IMR-90 (cell line): ENCODE results near the gene KLHL42. TPM values are rescaled to one million over a fixed set of nuclear protein-coding genes. Genes with fewer than 3 reads are reported as not detected.

ENCODE experiments used
- ATAC-seq: fragments of 200-7000 bp; cut with Tn5 transposase; 2 replicates; pipeline ENCODE4 v1.9.1; 2020; ENCODE audit warnings: low read depth, mild to moderate bottlenecking, moderate library complexity
- BruUV-seq: library from RNA; stranded (reverse); fragments of 400-500 nt; replicated peaks from 2 replicates; lab custom pipeline; 2021; lab: Mats Ljungman, UMichigan
- CTCF ChIA-PET: fragments of 300-600 bp; formaldehyde crosslinking; extraction: SDS; loops from one replicate; lab custom pipeline; 2021; ENCODE audit warnings: antibody characterized with exemption; lab: Yijun Ruan, JAX
- POLR2A ChIA-PET: fragments of 300-600 bp; sonication (Branson Sonifier 250); formaldehyde crosslinking; loops from one replicate; lab custom pipeline; 2022; ENCODE audit warnings: antibody characterized with exemption; ENCODE audit not compliant: unreplicated experiment; lab: Charles Lee
- DNase-seq: peaks from one replicate; pipeline ENCODE4 v3.0.0; 2013
- H2AFZ ChIP-seq: replicated peaks from 2 replicates; pipeline ENCODE3; 2013; ENCODE audit warnings: low read length, mild to moderate bottlenecking; ENCODE audit not compliant: poor library complexity
- H2AK5ac ChIP-seq: 2 replicates; pipeline ENCODE4 v1.6.1; 2013; ENCODE audit warnings: low read depth, low read length, inconsistent platforms
- H2AK9ac ChIP-seq: replicated peaks from 2 replicates; pipeline ENCODE3; 2013; ENCODE audit warnings: mild to moderate bottlenecking, low read depth, low read length, moderate library complexity; ENCODE audit not compliant: poor library complexity
- H2BK120ac ChIP-seq: 2 replicates; pipeline ENCODE4 v1.6.1; 2013; ENCODE audit warnings: low read depth, low read length, inconsistent platforms
- H2BK15ac ChIP-seq: 3 replicates; pipeline ENCODE4 v1.6.1; 2013; ENCODE audit warnings: low read depth, low read length, inconsistent platforms
- H2BK20ac ChIP-seq: 2 replicates; pipeline ENCODE4 v1.6.1; 2013; ENCODE audit warnings: low read depth, mild to moderate bottlenecking, inconsistent platforms, low read length, moderate library complexity
- H2BK5ac ChIP-seq: 2 replicates; pipeline ENCODE4 v1.6.1; 2013; ENCODE audit warnings: mild to moderate bottlenecking, low read depth, low read length, inconsistent platforms; ENCODE audit not compliant: poor library complexity, severe bottlenecking
- H3K14ac ChIP-seq: replicated peaks from 2 replicates; pipeline ENCODE4 v1.6.1; 2013; ENCODE audit warnings: low read depth, low read length, inconsistent platforms
- H3K18ac ChIP-seq: 2 replicates; pipeline ENCODE4 v1.6.1; 2013; ENCODE audit warnings: low read depth, low read length, control low read depth
- H3K23ac ChIP-seq: 2 replicates; pipeline ENCODE4 v1.6.1; 2013; ENCODE audit warnings: low read depth, low read length, inconsistent platforms
- H3K27ac ChIP-seq: 2 replicates; pipeline ENCODE4 v1.5.1; 2013; ENCODE audit warnings: mild to moderate bottlenecking, control low read depth, low read length; ENCODE audit not compliant: insufficient read depth
- H3K27me3 ChIP-seq: 2 replicates; pipeline ENCODE4 v1.6.1; 2013; ENCODE audit warnings: low read length; ENCODE audit not compliant: control insufficient read depth, insufficient read depth
- H3K36me3 ChIP-seq: 2 replicates; pipeline ENCODE4 v1.6.1; 2013; ENCODE audit warnings: low read length, mixed read lengths; ENCODE audit not compliant: control insufficient read depth, insufficient read depth
- H3K4ac ChIP-seq: 2 replicates; pipeline ENCODE4 v1.6.1; 2013; ENCODE audit warnings: low read depth, low read length, inconsistent platforms
- H3K4me1 ChIP-seq: 2 replicates; pipeline ENCODE4 v1.6.1; 2013; ENCODE audit warnings: low read length, mixed read lengths; ENCODE audit not compliant: control insufficient read depth, insufficient read depth
- H3K4me2 ChIP-seq: 2 replicates; pipeline ENCODE4 v1.6.1; 2013; ENCODE audit warnings: low read depth, mild to moderate bottlenecking, control low read depth, low read length, moderate library complexity
- H3K4me3 ChIP-seq: 2 replicates; pipeline ENCODE4 v1.5.1; 2013; ENCODE audit warnings: low read depth, mild to moderate bottlenecking, control low read depth, low read length, moderate library complexity; ENCODE audit not compliant: insufficient read depth
- H3K56ac ChIP-seq: 2 replicates; pipeline ENCODE4 v1.6.1; 2013; ENCODE audit warnings: low read length, inconsistent platforms; ENCODE audit not compliant: insufficient read depth; ENCODE audit errors: extremely low read depth
- H3K79me1 ChIP-seq, 2 experiments: 2 replicates each; pipeline ENCODE4 v1.6.1; 2013; ENCODE audit warnings: low read length in 2 of 2, inconsistent platforms in 1 of 2, low read depth in 1 of 2
- H3K9ac ChIP-seq: 2 replicates; pipeline ENCODE4 v1.6.1; 2013; ENCODE audit warnings: low read depth, low read length, control low read depth
- H3K9me1 ChIP-seq: 2 replicates; pipeline ENCODE4 v1.6.1; 2013; ENCODE audit warnings: low read length, inconsistent platforms; ENCODE audit not compliant: insufficient read depth
- H3K9me3 ChIP-seq: 2 replicates; pipeline ENCODE4 v1.6.1; 2013; ENCODE audit warnings: low read length; ENCODE audit not compliant: control insufficient read depth, insufficient read depth
- H4K20me1 ChIP-seq: 2 replicates; pipeline ENCODE4 v1.6.1; 2013; ENCODE audit warnings: low read length, inconsistent platforms; ENCODE audit not compliant: insufficient read depth
- H4K5ac ChIP-seq: 2 replicates; pipeline ENCODE4 v1.6.1; 2013; ENCODE audit warnings: mild to moderate bottlenecking, low read depth, low read length, control low read depth
- H4K8ac ChIP-seq, 2 experiments: 2 replicates each; pipeline ENCODE4 v1.6.1; 2013; ENCODE audit warnings: low read depth in 2 of 2, low read length in 2 of 2, control low read depth in 1 of 2, inconsistent platforms in 1 of 2
- H4K91ac ChIP-seq: 2 replicates; pipeline ENCODE4 v1.6.1; 2013; ENCODE audit warnings: low read depth, low read length, inconsistent platforms; ENCODE audit not compliant: insufficient read depth
- CTCF ChIP-seq: conservative IDR thresholded peaks from 2 replicates; pipeline ENCODE4 v1.5.1; 2012; ENCODE audit warnings: mild to moderate bottlenecking, low read depth, low read length, improper control_type of control experiment
- POLR2A ChIP-seq: IDR thresholded peaks from 2 replicates; pipeline ENCODE4 v1.6.1; 2012; ENCODE audit warnings: mild to moderate bottlenecking, low read depth, low read length
- RAD21 ChIP-seq: IDR thresholded peaks from 2 replicates; pipeline ENCODE4 v1.6.1; 2012; ENCODE audit warnings: low read length, improper control_type of control experiment
- RFX5 ChIP-seq: IDR thresholded peaks from 2 replicates; pipeline ENCODE4 v1.8.0; 2012; ENCODE audit warnings: low read depth, mild to moderate bottlenecking, low read length, moderate library complexity
- SMC3 ChIP-seq: fragments of 150-350 bp; IDR thresholded peaks from 2 replicates; pipeline ENCODE4 v1.6.1; 2016; ENCODE audit warnings: low read depth, mild to moderate bottlenecking, antibody characterized with exemption, low read length, moderate library complexity
- WGBS, 2 experiments: methylation state at CpG; one replicate each; pipeline versions ENCODE4 v1.1.5 to v1.1.7; 2013; ENCODE audit warnings: missing lambda C conversion rate in 2 of 2; ENCODE audit not compliant: insufficient read length in 1 of 2; ENCODE audit errors: extremely low coverage in 2 of 2; 5-methylcytosine and 5-hydroxymethylcytosine counted together
- dilution Hi-C: fragments of 300-500 bp; cut with HindIII; formaldehyde crosslinking; loops from one replicate; pipeline ENCODE4 v1.14.3; 2018; ENCODE audit warnings: low sequenced_read_pairs; ENCODE audit not compliant: unreplicated experiment
- in situ Hi-C: fragments of 300-500 bp; cut with MboI; formaldehyde crosslinking; loops from 3 replicates; pipeline ENCODE4 v1.14.3; 2019; ENCODE audit warnings: low sequenced_read_pairs, inconsistent platforms, mixed read lengths
- intact Hi-C: fragments of 100-400 bp; cut with micrococcal nuclease; formaldehyde crosslinking; loops from 2 replicates; pipeline ENCODE4 v1.10.0; 2022
- polyA plus RNA-seq, 3 experiments: library from polyadenylated mRNA; depleted of rRNA; stranded (reverse); fragments of >200 nt; gene quantifications; 2 replicates each; pipeline ENCODE4 v1.2.3, GENCODE V29; 2012; ENCODE audit warnings: low replicate concordance in 1 of 3
- total RNA-seq: library from RNA; depleted of rRNA; stranded (reverse); fragments of >200 nt; gene quantifications from 2 replicates; pipeline ENCODE4 v1.2.3, GENCODE V29; 2012

KLHL42 gene
- total and polyA plus RNA-seq, 2 of the 4 experiments (the other 2 are of a cell fraction), result 16.7 to 28.3 TPM

GRCh38 chr12:27733052-27733656 lies 46.9 kb upstream of the KLHL42 start:
- no peak overlapping the region for H3K27ac ChIP-seq
- H4K5ac ChIP-seq, result no peak overlapping the region
- no peak overlapping the region for H3K23ac ChIP-seq
- H2AFZ ChIP-seq, result no peak overlapping the region
- H3K14ac ChIP-seq, result no peak overlapping the region
- no peak overlapping the region for H4K91ac ChIP-seq
- dilution Hi-C loops (no loop called here), in situ Hi-C loops (loop anchor here (5.0 to 25.0 kb wide), 3 partner anchors 214 to 1254 kb away; no protein-coding TSS in a partner anchor), intact Hi-C loops (loop anchor here (1.0 to 10.0 kb wide), 6 partner anchors 89 to 1262 kb away; no protein-coding TSS in a partner anchor)
- H3K9me1 ChIP-seq, result no peaks in the 10 kb centered on the region; the same call in 1 of the 2 replicates
- POLR2A ChIA-PET, result no interaction called here
- no TSS peak for BruUV-seq
- no peak overlapping the region for H4K8ac ChIP-seq
- no peaks in the 10 kb centered on the region for H4K20me1 ChIP-seq
- no peaks in the 10 kb centered on the region for H3K9me3 ChIP-seq
- H3K27me3 ChIP-seq, result no peaks in the 10 kb centered on the region
- H3K4me2 ChIP-seq, result no peak overlapping the region
- no peak overlapping the region for H3K18ac ChIP-seq
- no CpG with 5 or more reads among the region's 3 CpGs for WGBS, 2 experiments
- no peak overlapping the region for H2BK15ac ChIP-seq
- TF ChIP-seq CTCF (peak; percentile 95), SMC3 (peak; percentile 98), RFX5 (no peak), RAD21 (peak; percentile 96), POLR2A (peak; percentile 49; the same call in 1 of the 2 replicates)
- H3K79me1 ChIP-seq, result peaks cover 0 to 11% of the 10 kb centered on the region in 2 experiments; a peak in 3 of 4 replicates
- no peak overlapping the region for H3K4me3 ChIP-seq
- H2AK9ac ChIP-seq, result no peak overlapping the region
- H2BK5ac ChIP-seq, result no peak overlapping the region
- no peak overlapping the region for H2BK120ac ChIP-seq
- no peak overlapping the region for H2BK20ac ChIP-seq
- H3K56ac ChIP-seq, result no peak overlapping the region
- DNase-seq, result peak; percentile 52
- no peak overlapping the region for H2AK5ac ChIP-seq
- no peaks in the 10 kb centered on the region for H3K4me1 ChIP-seq
- no peak overlapping the region for H3K9ac ChIP-seq
- ATAC-seq, result peak; percentile 84
- no peak overlapping the region for H3K4ac ChIP-seq
- CTCF ChIA-PET, result interaction anchor here (0.6 to 2.1 kb wide), 9 partner anchors 10 to 1137 kb away, joined by 3 to 11 read pairs (median 4); no protein-coding TSS in a partner anchor
- peaks cover 17% of the 10 kb centered on the region for H3K36me3 ChIP-seq
